Neural crest cell (in vitro differentiated cells): ENCODE measurements around the gene MICU2. TPM values are rescaled to one million over a fixed set of nuclear protein-coding genes. Genes with fewer than 3 reads are reported as not detected.

Experiments
- DNase-seq: peaks from one replicate; pipeline ENCODE4 v3.0.0; 2021; ENCODE audit warnings: low read depth, mixed read lengths, low spot score
- H3K27ac Mint-ChIP-seq: one replicate; pipeline ENCODE4 v1.8.0; 2021; ENCODE audit warnings: mild to moderate bottlenecking, mixed read lengths; ENCODE audit not compliant: unreplicated experiment
- H3K27me3 Mint-ChIP-seq: 2 replicates; pipeline ENCODE4 v1.8.0; 2021; ENCODE audit warnings: low read depth, mild to moderate bottlenecking, mixed read lengths
- H3K36me3 Mint-ChIP-seq: 2 replicates; pipeline ENCODE4 v1.8.0; 2021; ENCODE audit warnings: low read depth, mild to moderate bottlenecking, mixed read lengths
- H3K4me1 Mint-ChIP-seq: 2 replicates; pipeline ENCODE4 v1.8.0; 2021; ENCODE audit warnings: mixed read lengths
- H3K4me3 Mint-ChIP-seq: one replicate; pipeline ENCODE4 v1.8.0; 2021; ENCODE audit warnings: mild to moderate bottlenecking, mixed read lengths
- H3K9me3 Mint-ChIP-seq: 2 replicates; pipeline ENCODE4 v1.8.0; 2021; ENCODE audit warnings: mixed read lengths
- CTCF ChIP-seq: fragments of 200-600 bp; sonication (generic); conservative IDR thresholded peaks from 2 replicates; pipeline ENCODE4 v1.5.0; 2021; ENCODE audit warnings: antibody characterized with exemption, mild to moderate bottlenecking
- total RNA-seq: library from RNA; stranded (reverse); gene quantifications from 2 replicates; pipeline ENCODE4 v1.2.1, GENCODE V29; 2021

MICU2 gene
- total RNA-seq, 1 donor from 2014 or later: 34.1 TPM

GRCh38 chr13:21573920-21574712, 29.9 kb downstream of the MICU2 start:
- no peaks in the 10 kb centered on the region for H3K9me3 Mint-ChIP-seq
- no peak overlapping the region for H3K4me3 Mint-ChIP-seq
- H3K27ac Mint-ChIP-seq: no peak overlapping the region
- no peak for DNase-seq
- H3K27me3 Mint-ChIP-seq: no peaks in the 10 kb centered on the region
- no peak for TF ChIP-seq CTCF
- no peaks in the 10 kb centered on the region for H3K36me3 Mint-ChIP-seq
- H3K4me1 Mint-ChIP-seq: peaks cover 3% of the 10 kb centered on the region

- peaks cover 4% of the 10 kb centered on the region for H3K36me3 Mint-ChIP-seq
These were observed 34.3 kb downstream of the MICU2 start for GRCh38 chr13:21569686-21570085.

GRCh38 chr13:21568854-21569253, 35.1 kb downstream of the MICU2 start:
- Mint-ChIP-seq H3K4me3 (no peak overlapping the region), H3K36me3 (peaks cover 9% of the 10 kb centered on the region), H3K27me3 (no peaks in the 10 kb centered on the region), H3K27ac (no peak overlapping the region), H3K4me1 (peaks cover 2% of the 10 kb centered on the region), H3K9me3 (no peaks in the 10 kb centered on the region)
- no peak for TF ChIP-seq CTCF
- DNase-seq: no peak

More at GRCh38 chr13:21569686-21570085, 34.3 kb downstream of the MICU2 start:
- Mint-ChIP-seq H3K4me3 (no peak overlapping the region), H3K27ac (no peak overlapping the region), H3K4me1 (peaks cover 3% of the 10 kb centered on the region), H3K9me3 (no peaks in the 10 kb centered on the region), H3K27me3 (no peaks in the 10 kb centered on the region)
- no peak for DNase-seq
- no peak for TF ChIP-seq CTCF

DNA sequence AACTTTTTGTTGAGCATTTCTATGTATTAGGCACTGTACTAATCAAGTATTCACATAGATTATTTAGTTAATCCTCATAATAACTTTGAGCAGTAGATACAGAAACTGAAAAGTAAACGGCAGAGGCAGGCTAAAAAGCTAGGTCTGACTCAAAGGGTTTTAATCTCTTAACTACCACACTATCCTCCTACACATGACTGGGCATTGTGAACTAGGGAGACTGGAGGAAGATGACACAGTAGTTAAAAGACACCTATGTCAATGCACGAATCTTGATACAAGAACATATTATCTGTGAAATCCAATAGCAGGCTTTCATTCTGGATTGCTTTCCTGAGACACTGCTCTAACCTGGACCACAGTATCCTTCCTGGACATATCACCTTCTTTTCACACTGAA, 36.3 kb downstream of the MICU2 start:
- no peak for DNase-seq
- Mint-ChIP-seq H3K36me3 (peaks cover 16% of the 10 kb centered on the region), H3K4me3 (no peak overlapping the region), H3K9me3 (no peaks in the 10 kb centered on the region), H3K27me3 (no peaks in the 10 kb centered on the region), H3K27ac (no peak overlapping the region), H3K4me1 (no peaks in the 10 kb centered on the region)
- no peak for TF ChIP-seq CTCF

DNA sequence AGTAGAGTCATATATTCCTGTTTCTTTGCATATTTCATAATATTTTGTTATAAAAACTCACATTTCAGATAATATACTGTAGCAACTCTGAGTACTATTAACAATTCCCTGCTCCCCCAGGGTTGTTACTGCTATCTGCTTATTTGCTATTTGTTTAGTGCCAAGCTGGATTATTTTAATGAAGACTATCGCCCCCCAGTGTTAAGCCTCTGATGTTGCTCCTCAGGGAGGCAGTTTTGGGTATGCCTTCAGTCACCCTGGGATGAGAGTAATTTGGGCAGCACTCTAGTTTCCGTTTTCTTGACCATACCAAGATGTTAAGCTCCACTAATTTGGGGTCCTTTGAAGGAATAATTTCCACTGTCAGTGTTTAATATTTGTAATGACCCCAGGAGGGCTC, 46.0 kb downstream of the MICU2 start:
- H3K4me1 Mint-ChIP-seq: no peaks in the 10 kb centered on the region
- no peak for DNase-seq
- no peaks in the 10 kb centered on the region for H3K27me3 Mint-ChIP-seq
- peaks cover 36% of the 10 kb centered on the region for H3K36me3 Mint-ChIP-seq
- peak; percentile 48 for TF ChIP-seq CTCF
- no peaks in the 10 kb centered on the region for H3K9me3 Mint-ChIP-seq
- H3K4me3 Mint-ChIP-seq: no peak overlapping the region
- H3K27ac Mint-ChIP-seq: no peak overlapping the region
